Stimulated activated naive CD8-positive, alpha-beta T cell treated with anti-CD3 and anti-CD28 coated beads, Interleukin-15, Interleukin-2, amounts not matched to agents 100 ng/mL and 50 ng/mL, for 24 hours (primary cell): ENCODE data around the gene NPB.

Experiments
- H3K27ac Mint-ChIP-seq: one replicate; pipeline ENCODE4 v1.8.0; 2021; ENCODE audit warnings: mild to moderate bottlenecking, mixed read lengths
- H3K27me3 Mint-ChIP-seq: one replicate; pipeline ENCODE4 v1.8.0; 2021; ENCODE audit warnings: mixed read lengths
- H3K36me3 Mint-ChIP-seq: one replicate; pipeline ENCODE4 v1.8.0; 2021; ENCODE audit warnings: low read depth, mixed read lengths
- H3K4me1 Mint-ChIP-seq: one replicate; pipeline ENCODE4 v1.8.0; 2021; ENCODE audit warnings: low read depth, mixed read lengths
- H3K4me3 Mint-ChIP-seq: one replicate; pipeline ENCODE4 v1.8.0; 2021; ENCODE audit warnings: mild to moderate bottlenecking, mixed read lengths
- H3K9me3 Mint-ChIP-seq: one replicate; pipeline ENCODE4 v1.8.0; 2021; ENCODE audit warnings: mixed read lengths

NPB gene

GRCh38 chr17:81902653-81903414 is 796 bp downstream of the NPB start:
- Mint-ChIP-seq H3K9me3 (no peaks in the 10 kb centered on the region), H3K27me3 (peaks cover 9% of the 10 kb centered on the region), H3K27ac (no peak overlapping the region), H3K4me3 (no peak overlapping the region), H3K36me3 (peaks cover 14% of the 10 kb centered on the region), H3K4me1 (peaks cover 9% of the 10 kb centered on the region)

- Mint-ChIP-seq H3K27me3 (peaks cover 9% of the 10 kb centered on the region), H3K27ac (no peak overlapping the region), H3K4me1 (peaks cover 9% of the 10 kb centered on the region), H3K9me3 (no peaks in the 10 kb centered on the region), H3K36me3 (peaks cover 8% of the 10 kb centered on the region), H3K4me3 (no peak overlapping the region)
Measured at GRCh38 chr17:81903415-81903831, 1.4 kb downstream of the NPB start.

- peaks cover 9% of the 10 kb centered on the region for H3K4me1 Mint-ChIP-seq
- peaks cover 9% of the 10 kb centered on the region for H3K27me3 Mint-ChIP-seq
- H3K27ac Mint-ChIP-seq, result no peak overlapping the region
- H3K36me3 Mint-ChIP-seq, result peaks cover 7% of the 10 kb centered on the region
- no peaks in the 10 kb centered on the region for H3K9me3 Mint-ChIP-seq
- no peak overlapping the region for H3K4me3 Mint-ChIP-seq
Measured at GRCh38 chr17:81903896-81904599, 2.0 kb downstream of the NPB start.

DNA sequence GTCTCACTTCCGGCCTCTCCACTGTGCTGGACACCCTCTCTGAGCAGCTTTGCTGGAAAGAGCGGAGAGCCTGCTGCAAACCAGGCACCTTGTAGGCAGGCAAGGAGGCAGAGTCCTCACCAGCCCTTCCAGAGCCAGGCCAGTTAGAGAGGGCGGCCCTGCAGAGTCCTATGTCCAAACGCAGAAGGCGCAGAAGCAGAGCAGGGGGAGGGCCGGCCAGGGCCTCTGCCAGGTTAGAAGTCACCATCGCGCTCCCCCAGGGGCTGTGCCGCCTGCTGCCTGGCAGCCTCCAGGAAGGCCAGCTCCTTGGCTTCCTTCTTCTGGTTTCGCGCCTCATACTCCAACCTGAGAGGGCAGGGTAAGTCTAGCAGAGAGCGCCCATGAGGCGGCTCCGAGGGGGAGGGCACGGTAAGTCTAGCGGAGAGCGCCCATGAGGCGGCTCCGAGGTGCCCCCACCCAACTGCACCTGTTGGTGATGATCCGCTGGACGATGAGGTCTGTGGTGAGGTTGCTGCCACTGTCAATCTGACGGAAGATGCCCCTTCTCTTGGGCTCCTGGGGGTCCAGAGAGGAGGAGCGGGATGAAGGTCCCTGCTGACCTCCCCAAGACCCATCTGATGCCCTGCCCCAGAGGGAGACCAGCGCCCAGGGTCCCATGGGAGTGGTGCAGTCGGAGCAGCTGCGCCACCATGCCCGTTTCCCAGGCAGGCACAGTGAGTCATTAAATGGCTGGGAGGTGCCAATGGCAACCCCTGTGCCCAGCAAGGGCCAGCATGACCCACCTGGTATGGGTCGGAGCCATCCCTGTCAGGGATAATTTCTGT is 2.8 kb downstream of the NPB start:
- H3K4me1 Mint-ChIP-seq, result peaks cover 9% of the 10 kb centered on the region
- no peak overlapping the region for H3K4me3 Mint-ChIP-seq
- H3K27me3 Mint-ChIP-seq, result peaks cover 9% of the 10 kb centered on the region
- H3K9me3 Mint-ChIP-seq, result no peaks in the 10 kb centered on the region
- no peak overlapping the region for H3K27ac Mint-ChIP-seq
- H3K36me3 Mint-ChIP-seq, result peaks cover 7% of the 10 kb centered on the region

GRCh38 chr17:81905424-81905875 is 3.4 kb downstream of the NPB start:
- peaks cover 9% of the 10 kb centered on the region for H3K4me1 Mint-ChIP-seq
- H3K36me3 Mint-ChIP-seq, result peaks cover under 1% of the 10 kb centered on the region
- no peaks in the 10 kb centered on the region for H3K9me3 Mint-ChIP-seq
- peaks cover 9% of the 10 kb centered on the region for H3K27me3 Mint-ChIP-seq
- no peak overlapping the region for H3K4me3 Mint-ChIP-seq
- H3K27ac Mint-ChIP-seq, result no peak overlapping the region

DNA sequence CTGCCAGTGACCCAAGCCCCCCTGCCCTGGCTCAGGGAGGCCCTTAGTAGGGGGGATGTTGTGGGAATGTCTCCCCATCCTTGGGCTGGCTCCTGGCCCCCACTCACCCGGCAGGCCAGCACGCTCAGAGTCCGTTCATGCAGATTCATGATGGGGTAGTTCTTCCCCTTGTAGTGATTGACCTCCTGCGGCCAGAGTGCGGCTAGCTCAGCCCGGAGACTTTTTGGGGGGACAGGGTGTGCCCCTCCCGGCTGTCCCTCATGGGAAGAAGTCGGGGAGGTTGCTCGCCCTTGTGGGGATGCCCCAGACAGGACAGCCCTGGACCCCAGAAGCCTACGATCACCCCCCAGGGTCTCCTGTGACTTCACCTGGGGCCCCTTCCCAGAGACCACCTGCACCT is 4.0 kb downstream of the NPB start:
- Mint-ChIP-seq H3K4me1 (peaks cover 5% of the 10 kb centered on the region), H3K36me3 (no peaks in the 10 kb centered on the region), H3K27ac (no peak overlapping the region), H3K9me3 (no peaks in the 10 kb centered on the region), H3K27me3 (peaks cover 5% of the 10 kb centered on the region), H3K4me3 (no peak overlapping the region)

DNA sequence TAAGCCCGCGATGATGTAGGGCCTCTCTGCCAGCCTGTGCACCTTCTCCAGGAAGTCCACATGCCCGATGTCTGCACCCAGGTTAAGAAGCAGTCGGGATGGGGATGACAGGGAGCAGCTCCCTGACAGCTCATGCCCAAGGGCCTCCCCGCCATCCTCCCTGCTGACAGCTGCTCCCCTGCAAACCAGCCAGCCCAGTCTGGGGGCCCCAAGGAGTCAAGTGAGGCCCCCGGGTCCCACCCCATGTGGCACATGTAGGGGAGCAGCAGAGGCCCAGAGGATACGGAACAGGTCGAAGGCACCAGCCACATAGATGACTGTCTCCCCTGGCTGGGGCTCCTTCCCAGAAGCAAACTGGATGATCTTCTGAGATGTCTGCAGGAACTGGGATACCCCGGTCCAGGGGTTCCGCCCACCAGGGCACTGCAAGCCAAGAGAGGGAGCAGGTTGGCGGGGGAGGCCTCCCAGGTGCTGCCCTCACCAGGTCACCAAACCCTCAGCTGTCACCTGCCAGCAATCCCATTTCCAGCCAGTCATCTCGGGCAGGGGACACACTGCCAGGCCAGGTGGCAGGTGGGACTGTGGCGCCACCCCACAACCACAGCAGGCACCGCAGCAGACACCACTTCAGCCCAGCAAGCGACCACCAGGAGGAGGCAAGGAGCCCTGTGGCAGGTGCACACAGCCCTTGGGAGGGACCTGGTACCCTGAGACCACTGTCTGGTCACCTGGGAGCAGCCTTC is 4.6 kb downstream of the NPB start:
- no peaks in the 10 kb centered on the region for H3K27me3 Mint-ChIP-seq
- no peak overlapping the region for H3K4me3 Mint-ChIP-seq
- H3K9me3 Mint-ChIP-seq, result no peaks in the 10 kb centered on the region
- H3K27ac Mint-ChIP-seq, result no peak overlapping the region
- H3K4me1 Mint-ChIP-seq, result peaks cover under 1% of the 10 kb centered on the region
- H3K36me3 Mint-ChIP-seq, result no peaks in the 10 kb centered on the region

DNA sequence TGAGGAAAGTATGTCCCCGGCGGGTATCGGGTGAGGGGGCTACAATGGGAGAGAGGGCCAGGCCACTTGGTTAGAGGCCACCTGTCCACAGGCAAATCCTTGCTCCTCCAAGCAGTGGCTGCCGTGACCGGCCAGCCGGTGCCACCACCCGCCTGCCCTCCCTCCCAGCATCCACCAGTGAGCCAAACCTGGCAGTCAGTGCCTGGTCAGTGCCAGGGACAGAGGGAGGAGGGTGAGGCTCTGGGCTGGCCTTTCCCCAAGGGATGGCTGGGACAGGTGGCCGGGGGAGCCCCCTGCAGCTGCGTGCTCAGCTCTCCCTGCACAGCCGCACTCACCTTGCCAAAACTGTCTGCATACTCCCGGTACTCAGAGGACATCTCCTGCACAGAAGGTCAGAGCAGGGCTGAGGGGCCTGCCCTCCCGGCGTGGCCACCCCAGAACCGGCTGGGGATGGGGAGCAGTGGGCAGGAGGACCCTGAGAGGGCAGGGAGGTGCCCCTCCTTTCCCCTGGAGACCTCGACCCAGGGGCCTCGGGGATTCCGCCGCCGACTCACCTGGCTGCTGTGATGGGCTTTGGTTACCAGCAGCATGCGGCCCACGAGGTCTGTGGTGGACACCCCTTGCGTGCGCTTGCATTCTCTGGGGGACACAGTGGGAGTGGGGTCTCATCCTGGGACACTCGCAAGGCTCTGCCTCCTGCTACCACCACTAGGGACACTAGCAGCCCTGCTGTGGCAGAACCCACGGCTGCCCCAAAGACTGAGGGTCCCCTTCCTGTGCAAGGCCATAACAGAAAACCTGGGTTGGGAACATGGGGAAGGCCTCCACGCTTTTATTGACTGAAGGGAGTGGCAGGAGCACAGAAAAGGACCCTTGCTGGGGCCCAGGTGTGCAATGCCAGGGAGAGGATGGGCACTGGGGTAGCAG is 5.4 kb downstream of the NPB start:
- Mint-ChIP-seq H3K27ac (no peak overlapping the region), H3K27me3 (no peaks in the 10 kb centered on the region), H3K36me3 (peaks cover 5% of the 10 kb centered on the region), H3K4me3 (no peak overlapping the region), H3K4me1 (peaks cover 3% of the 10 kb centered on the region), H3K9me3 (no peaks in the 10 kb centered on the region)

DNA sequence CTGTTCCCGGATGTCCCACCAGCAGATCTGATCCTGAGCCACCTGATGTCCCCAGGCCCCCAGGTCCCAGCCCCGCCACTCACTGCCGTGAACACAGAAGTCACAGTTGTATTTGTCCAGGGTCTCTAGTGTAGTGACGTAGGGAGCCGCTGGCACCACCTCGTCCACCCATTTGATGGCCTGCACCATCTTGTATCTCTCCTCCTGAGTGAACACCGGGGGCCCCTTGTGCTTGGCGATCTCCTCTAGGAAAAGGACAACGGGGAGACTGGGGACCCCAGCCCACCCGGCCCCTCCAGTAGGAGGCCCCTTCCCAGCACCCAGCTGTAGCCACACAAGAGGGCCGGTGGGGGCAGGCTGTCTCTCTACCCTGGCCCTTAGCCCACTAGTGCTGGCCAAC is 6.8 kb downstream of the NPB start:
- Mint-ChIP-seq H3K4me1 (peaks cover 8% of the 10 kb centered on the region), H3K36me3 (peaks cover 16% of the 10 kb centered on the region)

GRCh38 chr17:81909231-81909630 is 7.2 kb downstream of the NPB start:
- Mint-ChIP-seq H3K36me3 (peaks cover 16% of the 10 kb centered on the region), H3K27me3 (no peaks in the 10 kb centered on the region), H3K9me3 (no peaks in the 10 kb centered on the region), H3K4me3 (no peak overlapping the region), H3K4me1 (peaks cover 8% of the 10 kb centered on the region), H3K27ac (no peak overlapping the region)

More for the DNA sequence above, 6.8 kb downstream of the NPB start:
- no peak overlapping the region for H3K4me3 Mint-ChIP-seq
- H3K9me3 Mint-ChIP-seq, result no peaks in the 10 kb centered on the region
- no peaks in the 10 kb centered on the region for H3K27me3 Mint-ChIP-seq
- H3K27ac Mint-ChIP-seq, result no peak overlapping the region

DNA sequence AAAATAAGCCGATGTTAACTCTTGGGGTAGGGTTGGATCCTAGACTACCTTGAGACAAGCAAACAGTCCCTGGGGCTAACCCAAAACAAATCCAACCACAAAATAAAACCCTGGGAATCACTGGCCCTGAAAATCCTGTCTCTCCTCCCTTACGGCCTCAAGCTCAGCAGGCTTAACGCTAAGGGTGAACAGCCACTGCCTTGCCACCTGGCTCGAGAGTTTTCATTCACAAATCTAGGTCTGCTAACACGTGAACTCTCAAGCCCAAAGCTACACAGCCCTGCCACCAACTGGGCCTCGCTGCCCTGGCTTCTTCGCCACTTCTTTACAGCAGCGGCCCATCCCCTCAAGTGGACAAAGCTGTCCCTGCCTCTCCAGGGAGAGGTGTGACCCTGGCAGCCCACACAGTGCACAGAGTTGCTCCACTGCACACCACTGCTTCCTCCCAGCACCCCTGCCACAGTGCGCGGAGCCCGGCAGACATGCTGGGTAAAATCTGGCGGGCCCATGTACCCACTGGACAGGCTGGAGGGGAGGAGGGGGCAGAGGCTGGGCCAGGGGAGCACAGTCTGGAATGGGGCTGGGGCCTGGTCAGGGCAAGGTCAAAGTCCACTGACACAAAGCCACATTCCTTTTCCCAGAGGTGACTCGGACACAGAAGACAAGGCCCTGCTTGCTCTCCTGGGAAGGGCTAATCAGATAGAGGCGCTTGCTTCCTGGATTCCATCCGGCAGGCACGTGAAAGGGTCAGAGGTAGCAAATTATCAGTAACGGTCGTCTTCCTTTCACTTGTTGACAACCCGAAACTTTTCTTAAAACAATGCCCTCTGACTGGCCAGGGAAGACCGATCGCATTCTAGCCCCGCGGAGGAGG is 8.2 kb downstream of the NPB start:
- H3K9me3 Mint-ChIP-seq, result no peaks in the 10 kb centered on the region
- peaks cover 16% of the 10 kb centered on the region for H3K36me3 Mint-ChIP-seq
- peaks cover 8% of the 10 kb centered on the region for H3K4me1 Mint-ChIP-seq
- peak overlapping the region; percentile 85 for H3K4me3 Mint-ChIP-seq
- H3K27ac Mint-ChIP-seq, result no peak overlapping the region
- no peaks in the 10 kb centered on the region for H3K27me3 Mint-ChIP-seq

GRCh38 chr17:81910840-81911276 is 8.8 kb downstream of the NPB start:
- peak overlapping the region; percentile 85 for H3K4me3 Mint-ChIP-seq
- H3K27me3 Mint-ChIP-seq, result no peaks in the 10 kb centered on the region
- peaks cover 19% of the 10 kb centered on the region for H3K36me3 Mint-ChIP-seq
- no peak overlapping the region for H3K27ac Mint-ChIP-seq
- no peaks in the 10 kb centered on the region for H3K9me3 Mint-ChIP-seq
- H3K4me1 Mint-ChIP-seq, result peaks cover 10% of the 10 kb centered on the region
